Measurements from ENCODE around the gene GLT8D1. TPM values are rescaled to one million over a fixed set of nuclear protein-coding genes. Genes with fewer than 3 reads are reported as not detected.
"Not testable (repeated sequence)": the region's sequence is repeated elsewhere in the genome, so short reads cannot be mapped to it uniquely, and the experiment has no call there.

Gene GLT8D1
- total RNA-seq, 1 donor from 2014 or later, result 93.5 TPM

GRCh38 chr3:52684184-52684583 is 21.4 kb downstream of the GLT8D1 start:
- DNase-seq (ENCODE audit: extremely low read depth, low read depth, low spot score), result no peak

- no peak for DNase-seq (ENCODE audit: extremely low read depth, low read depth, low spot score)
Observed at GRCh38 chr3:52683611-52684010, 22.0 kb downstream of the GLT8D1 start.

- no peak for DNase-seq (ENCODE audit: extremely low read depth, low read depth, low spot score)
Observed at GRCh38 chr3:52682016-52682415, 23.6 kb downstream of the GLT8D1 start.

GRCh38 chr3:52681596-52681995 is 24.0 kb downstream of the GLT8D1 start:
- DNase-seq (ENCODE audit: extremely low read depth, low read depth, low spot score), result no peak

GRCh38 chr3:52679811-52680210 is 25.8 kb downstream of the GLT8D1 start:
- no peak for DNase-seq (ENCODE audit: extremely low read depth, low read depth, low spot score)

GRCh38 chr3:52679199-52679538 is 26.4 kb downstream of the GLT8D1 start:
- DNase-seq (ENCODE audit: extremely low read depth, low read depth, low spot score), result no peak

- DNase-seq (ENCODE audit: extremely low read depth, low read depth, low spot score), result no peak
Observed at GRCh38 chr3:52678265-52679198, 27.1 kb downstream of the GLT8D1 start.

- not testable (repeated sequence) for DNase-seq (ENCODE audit: extremely low read depth, low read depth, low spot score)
Observed at GRCh38 chr3:52676201-52676600, 29.4 kb downstream of the GLT8D1 start.

GRCh38 chr3:52671676-52672075 is 33.9 kb downstream of the GLT8D1 start:
- DNase-seq (ENCODE audit: extremely low read depth, low read depth, low spot score), result no peak

GRCh38 chr3:52670621-52671521 is 34.7 kb downstream of the GLT8D1 start:
- peak; percentile 88 for DNase-seq (ENCODE audit: extremely low read depth, low read depth, low spot score)

GRCh38 chr3:52663098-52663497 is 42.5 kb downstream of the GLT8D1 start:
- no peak for DNase-seq (ENCODE audit: extremely low read depth, low read depth, low spot score)

- DNase-seq (ENCODE audit: extremely low read depth, low read depth, low spot score), result no peak
Observed at GRCh38 chr3:52660046-52660445, 45.5 kb downstream of the GLT8D1 start.

GRCh38 chr3:52655895-52656294 is 49.7 kb downstream of the GLT8D1 start:
- DNase-seq (ENCODE audit: extremely low read depth, low read depth, low spot score), result no peak

- no peak for DNase-seq (ENCODE audit: extremely low read depth, low read depth, low spot score)
Observed at GRCh38 chr3:52651592-52651991, 54.0 kb downstream of the GLT8D1 start.

GRCh38 chr3:52650439-52650838 is 55.2 kb downstream of the GLT8D1 start:
- no peak for DNase-seq (ENCODE audit: extremely low read depth, low read depth, low spot score)

GRCh38 chr3:52649461-52650210 is 56.0 kb downstream of the GLT8D1 start:
- no peak for DNase-seq (ENCODE audit: extremely low read depth, low read depth, low spot score)

- no peak for DNase-seq (ENCODE audit: extremely low read depth, low read depth, low spot score)
Observed at GRCh38 chr3:52645549-52645948, 60.0 kb downstream of the GLT8D1 start.

Measured in glomerular endothelial cell (primary cell).